A549 (cell line): ENCODE data around the gene CAV3.

ENCODE experiments used
- CHD2 ChIP-seq: fragments of 150-350 bp; IDR thresholded peaks from 2 replicates; pipeline ENCODE4 v1.6.1; 2014; ENCODE audit warnings: low read length; ENCODE audit not compliant: partially characterized antibody
- CTCF ChIP-seq: fragments of >200 bp; sonication (Bioruptor Twin); formaldehyde crosslinking; IDR thresholded peaks from 3 replicates; pipeline ENCODE4 v1.5.1; 2016
- JUN ChIP-seq, 2 experiments: fragments of >200 bp; sonication (Bioruptor Twin); formaldehyde crosslinking; IDR thresholded peaks; 2 replicates in 1 of 2; 3 replicates in 1 of 2; pipeline ENCODE4 v1.6.1; 2016 to 2017
- MAZ ChIP-seq: fragments of 150-350 bp; IDR thresholded peaks from 2 replicates; pipeline ENCODE4 v1.6.1; 2014; ENCODE audit warnings: antibody characterized with exemption, low read depth, low read length, borderline replicate concordance
- POLR2A ChIP-seq: IDR thresholded peaks from 2 replicates; pipeline ENCODE4 v1.6.1; 2012; ENCODE audit warnings: mild to moderate bottlenecking, low read length
- RFX5 ChIP-seq: fragments of 450-650 bp; IDR thresholded peaks from 2 replicates; pipeline ENCODE4 v1.7.1; 2014; ENCODE audit warnings: antibody characterized with exemption, mild to moderate bottlenecking, moderate library complexity

- TF ChIP-seq CTCF (no peak), JUN (IDR thresholded peaks at IDR 0.05) (no peak), CHD2 (no peak), POLR2A (no peak), RFX5 (no peak), MAZ (no peak)
Observed at GRCh38 chr3:8757551-8758518, 24.2 kb downstream of the CAV3 start.
